ENCODE results near the gene ATP2A1.
"Not testable (repeated sequence)": the region's sequence is repeated elsewhere in the genome, so short reads cannot be mapped to it uniquely, and the experiment has no call there.

The ATP2A1 gene

GRCh38 chr16:28882551-28883160 lies 4.4 kb downstream of the ATP2A1 start:
- no peak for DNase-seq

GRCh38 chr16:28883221-28883996 lies 5.1 kb downstream of the ATP2A1 start:
- DNase-seq, result no peak

- no peak for DNase-seq
Measured at GRCh38 chr16:28884045-28884444, 5.8 kb downstream of the ATP2A1 start.

DNA sequence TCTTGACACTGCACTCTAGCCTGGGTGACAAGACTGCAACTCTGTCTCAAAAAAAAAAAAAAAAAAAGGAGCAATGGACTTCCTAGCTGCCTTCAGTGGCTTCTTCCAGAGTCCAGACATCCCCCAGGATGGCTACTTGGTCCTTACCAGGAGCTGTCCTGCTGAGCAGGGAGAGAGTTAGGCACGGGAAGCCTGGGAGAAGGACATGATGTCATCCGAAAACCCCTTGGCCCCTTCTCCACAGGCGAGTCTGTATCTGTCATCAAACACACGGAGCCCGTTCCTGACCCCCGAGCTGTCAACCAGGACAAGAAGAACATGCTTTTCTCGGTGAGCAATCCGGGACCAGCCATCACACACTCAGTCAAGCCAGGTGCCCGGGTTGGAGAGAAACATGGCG lies 8.7 kb downstream of the ATP2A1 start:
- DNase-seq, result no peak

- not testable (repeated sequence) for DNase-seq
Measured at GRCh38 chr16:28890355-28890754, 12.1 kb downstream of the ATP2A1 start.

DNA sequence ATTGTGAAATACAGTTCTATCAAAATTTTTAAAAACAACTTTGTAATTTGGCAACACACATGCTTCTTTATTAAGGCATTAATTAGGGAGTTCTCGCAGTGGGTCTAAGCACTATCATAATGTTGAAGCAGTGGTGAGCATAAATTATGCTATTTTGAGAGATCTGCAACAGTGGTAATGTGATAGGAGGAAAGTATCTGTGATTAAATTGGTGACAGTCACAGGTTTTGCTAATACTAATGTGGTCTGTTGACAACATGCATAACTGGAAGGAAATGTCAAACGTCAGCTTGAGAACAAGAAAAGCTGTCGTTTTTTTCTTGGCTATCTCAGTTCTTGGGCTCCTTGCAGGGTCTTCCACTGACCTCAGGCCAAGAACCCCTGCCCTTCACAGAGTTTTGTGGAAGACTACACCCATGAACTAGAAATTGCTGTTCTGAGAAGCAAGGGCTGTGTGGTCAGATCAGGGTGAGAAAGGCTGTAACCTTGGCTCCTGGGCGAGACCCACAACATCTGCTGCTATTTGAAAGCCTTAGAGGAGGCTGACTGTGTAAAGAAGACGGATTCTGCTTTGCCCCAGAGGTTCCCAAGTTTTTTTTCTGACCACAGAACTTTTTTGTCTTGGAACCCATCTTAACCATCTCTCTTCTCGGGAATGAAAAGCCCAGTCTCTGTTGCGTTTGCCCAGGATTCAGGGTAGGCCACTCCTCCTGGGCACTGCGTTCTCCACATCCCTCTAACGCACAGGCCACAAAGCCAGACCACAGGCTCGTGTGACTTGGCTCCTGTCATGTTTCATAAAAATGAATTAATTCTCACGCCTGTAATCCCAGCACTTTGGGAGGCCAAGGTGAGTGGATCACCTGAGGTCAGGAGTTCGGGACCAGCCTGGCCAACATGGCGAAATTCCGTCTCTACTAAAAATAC lies 13.9 kb downstream of the ATP2A1 start:
- no peak for DNase-seq

- DNase-seq, result no peak
Measured at GRCh38 chr16:28893291-28893690, 15.0 kb downstream of the ATP2A1 start.

DNA sequence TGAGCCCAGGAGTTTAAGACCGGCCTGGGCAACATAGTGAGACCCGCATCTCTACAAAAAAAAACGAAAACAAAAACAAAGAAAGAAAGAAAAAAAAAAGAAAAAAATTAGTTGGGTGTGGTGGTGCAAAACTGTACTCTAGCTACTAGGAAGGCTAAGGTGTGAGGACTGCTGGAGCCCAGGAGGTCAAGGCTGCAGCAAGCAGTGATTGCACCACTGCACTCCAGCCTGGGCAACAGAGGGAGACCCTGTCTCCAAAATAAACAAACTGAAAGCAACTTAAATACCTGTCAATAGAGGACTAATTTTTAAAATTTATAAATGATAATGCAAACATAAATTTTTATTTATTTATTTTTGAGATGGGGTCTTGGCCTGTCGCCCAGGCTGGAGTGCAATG lies 17.3 kb downstream of the ATP2A1 start:
- no peak for DNase-seq

DNA sequence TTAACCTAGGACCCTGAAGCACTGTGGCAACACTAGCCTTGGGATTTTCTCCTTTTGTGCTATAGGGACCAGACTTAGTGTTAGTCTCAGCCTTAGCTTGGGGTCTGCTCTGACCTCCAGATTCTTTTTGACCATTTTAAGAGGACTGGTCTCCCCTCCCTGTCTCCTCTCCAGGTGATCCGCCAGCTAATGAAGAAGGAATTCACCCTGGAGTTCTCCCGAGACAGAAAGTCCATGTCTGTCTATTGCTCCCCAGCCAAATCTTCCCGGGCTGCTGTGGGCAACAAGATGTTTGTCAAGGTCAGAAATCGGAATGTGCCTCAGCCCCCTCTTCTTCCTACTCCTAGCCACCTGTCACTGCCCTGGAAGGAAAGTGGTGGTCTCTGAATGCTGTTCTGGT lies 19.5 kb downstream of the ATP2A1 start:
- DNase-seq, result no peak

GRCh38 chr16:28898266-28898665 lies 20.0 kb downstream of the ATP2A1 start:
- no peak for DNase-seq

GRCh38 chr16:28898942-28899341 lies 20.7 kb downstream of the ATP2A1 start:
- no peak for DNase-seq

DNA sequence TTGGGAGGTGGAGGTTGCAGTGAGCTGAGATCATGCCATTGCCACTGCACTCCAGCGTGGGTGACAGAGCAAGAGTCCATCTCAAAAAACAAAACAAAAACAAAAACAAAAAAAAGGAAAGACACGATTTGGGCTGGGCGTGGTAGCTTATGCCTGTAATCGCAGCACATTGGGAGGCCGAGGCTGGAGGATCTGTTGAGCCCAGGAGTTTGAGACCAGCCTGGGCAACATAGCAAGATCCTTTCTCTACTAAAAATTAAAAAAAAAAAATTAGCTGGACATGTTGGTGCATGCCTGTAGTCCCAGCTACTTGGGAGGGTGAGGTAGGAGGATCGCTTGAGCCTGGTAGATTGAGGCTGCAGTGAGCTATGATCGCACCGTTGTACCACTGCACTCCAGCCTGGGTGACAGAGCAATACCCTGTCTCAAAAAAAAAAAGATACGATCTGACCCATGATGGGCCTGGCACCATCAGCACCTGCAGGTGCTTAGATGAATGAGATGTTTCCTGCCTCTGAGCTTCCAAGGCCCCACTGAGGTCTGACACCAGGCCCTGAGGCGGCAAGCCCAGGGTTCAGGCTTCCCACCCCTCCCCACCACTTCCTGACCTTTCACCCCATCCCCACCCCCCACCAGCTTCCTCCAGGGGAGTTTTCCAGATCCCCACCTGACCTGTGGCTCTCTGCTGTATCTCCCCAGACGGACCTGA lies 21.7 kb downstream of the ATP2A1 start:
- no peak for DNase-seq

DNA sequence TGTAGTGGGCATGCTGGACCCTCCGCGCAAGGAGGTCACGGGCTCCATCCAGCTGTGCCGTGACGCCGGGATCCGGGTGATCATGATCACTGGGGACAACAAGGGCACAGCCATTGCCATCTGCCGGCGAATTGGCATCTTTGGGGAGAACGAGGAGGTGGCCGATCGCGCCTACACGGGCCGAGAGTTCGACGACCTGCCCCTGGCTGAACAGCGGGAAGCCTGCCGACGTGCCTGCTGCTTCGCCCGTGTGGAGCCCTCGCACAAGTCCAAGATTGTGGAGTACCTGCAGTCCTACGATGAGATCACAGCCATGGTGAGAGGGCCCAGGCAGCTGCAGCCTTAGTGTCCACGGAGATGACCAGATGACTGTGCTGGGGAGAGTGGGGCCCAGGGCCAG lies 22.3 kb downstream of the ATP2A1 start:
- no peak for DNase-seq

GRCh38 chr16:28901862-28902261 lies 23.6 kb downstream of the ATP2A1 start:
- no peak for DNase-seq

GRCh38 chr16:28902909-28903308 lies 24.6 kb downstream of the ATP2A1 start:
- no peak for DNase-seq

DNA sequence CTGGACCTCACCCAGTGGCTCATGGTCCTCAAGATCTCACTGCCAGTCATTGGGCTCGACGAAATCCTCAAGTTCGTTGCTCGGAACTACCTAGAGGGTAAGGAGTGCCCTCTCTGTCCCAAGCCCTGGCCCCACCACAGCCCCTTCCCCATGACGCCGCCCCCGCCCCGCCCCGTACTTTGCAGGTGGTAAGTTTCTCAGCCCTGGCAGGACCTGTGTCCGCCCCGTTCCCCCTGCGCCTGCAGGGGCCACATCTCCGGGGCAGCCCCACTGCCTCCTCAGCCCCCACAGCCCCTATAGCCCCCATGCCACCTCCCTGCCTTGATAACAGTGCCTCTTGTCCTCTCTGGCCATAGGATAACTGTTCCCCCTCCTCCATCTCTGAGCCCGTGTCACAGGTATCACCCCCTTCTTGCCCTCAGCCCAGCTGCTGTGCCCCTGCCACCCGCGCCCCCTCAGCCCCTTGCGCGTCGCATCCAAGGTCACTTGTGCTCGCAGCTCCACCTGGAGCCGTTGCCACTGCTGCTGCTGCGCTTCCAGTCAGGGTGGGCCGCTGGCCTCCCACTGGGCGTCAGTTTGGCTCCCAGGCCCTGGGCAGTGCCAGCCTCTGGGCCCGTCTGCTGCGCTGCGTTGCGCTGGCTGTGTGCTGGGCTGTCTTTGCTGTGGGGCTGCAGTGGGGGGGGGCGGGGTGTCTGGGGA lies 25.2 kb downstream of the ATP2A1 start:
- no peak for DNase-seq

DNA sequence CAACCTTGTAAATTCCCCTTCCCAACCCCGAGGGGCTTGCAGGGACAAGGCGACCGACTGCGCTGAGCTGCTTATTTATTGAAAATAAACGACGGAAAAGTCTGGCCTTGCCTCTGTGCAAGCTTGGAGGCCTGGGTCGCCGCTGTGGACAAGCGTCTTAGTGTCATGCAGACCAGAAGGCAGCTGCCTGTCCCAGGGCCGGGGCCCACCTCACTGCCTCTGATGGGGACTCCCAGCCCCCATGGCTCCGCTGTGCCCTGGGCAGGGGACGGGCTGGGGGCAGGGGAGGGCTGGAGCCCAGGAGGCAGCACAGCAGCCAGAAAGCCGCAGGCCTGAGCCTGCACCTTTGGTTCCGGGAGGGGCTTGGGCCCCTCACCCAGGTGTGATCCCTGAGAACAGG lies 26.1 kb downstream of the ATP2A1 start:
- no peak for DNase-seq

DNA sequence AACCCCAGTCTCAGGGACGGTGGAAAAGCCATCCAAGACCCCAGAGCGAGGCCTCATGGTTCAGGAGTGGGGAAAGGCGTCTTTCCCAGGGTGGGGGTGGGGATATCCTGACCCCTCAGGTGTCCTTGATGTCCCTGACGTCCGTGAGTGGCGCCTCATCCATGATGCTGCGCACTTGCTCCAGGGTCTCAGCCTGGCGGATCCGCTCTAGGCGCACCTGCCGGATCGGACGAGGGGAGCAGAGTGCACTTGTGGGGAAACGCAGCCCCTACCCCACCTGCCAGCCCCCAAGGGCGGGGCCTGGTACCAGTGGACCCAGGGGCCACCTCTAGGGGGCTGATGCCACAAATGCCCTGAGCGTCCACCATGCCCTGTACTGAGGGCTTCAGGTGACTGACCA lies 26.5 kb downstream of the ATP2A1 start:
- DNase-seq, result no peak

- DNase-seq, result no peak
Measured at GRCh38 chr16:28905229-28905754, 27.0 kb downstream of the ATP2A1 start.

- DNase-seq, result no peak
Measured at GRCh38 chr16:28905800-28906372, 27.6 kb downstream of the ATP2A1 start.
